Activated CD4-positive, alpha-beta T cell treated with anti-CD3 and anti-CD28 coated beads, Interleukin-2, amount 50 U/mL, for 1 hour (primary cell): ENCODE data around the gene IFITM2.
"Not testable (repeated sequence)": the region's sequence is repeated elsewhere in the genome, so short reads cannot be mapped to it uniquely, and the experiment has no call there.

Source experiments
- DNase-seq: peaks from one replicate; pipeline ENCODE4 v3.0.0-alpha.2; 2020

IFITM2 gene

GRCh38 chr11:327581-327923, 19.9 kb downstream of the IFITM2 start:
- no peak for DNase-seq

DNA sequence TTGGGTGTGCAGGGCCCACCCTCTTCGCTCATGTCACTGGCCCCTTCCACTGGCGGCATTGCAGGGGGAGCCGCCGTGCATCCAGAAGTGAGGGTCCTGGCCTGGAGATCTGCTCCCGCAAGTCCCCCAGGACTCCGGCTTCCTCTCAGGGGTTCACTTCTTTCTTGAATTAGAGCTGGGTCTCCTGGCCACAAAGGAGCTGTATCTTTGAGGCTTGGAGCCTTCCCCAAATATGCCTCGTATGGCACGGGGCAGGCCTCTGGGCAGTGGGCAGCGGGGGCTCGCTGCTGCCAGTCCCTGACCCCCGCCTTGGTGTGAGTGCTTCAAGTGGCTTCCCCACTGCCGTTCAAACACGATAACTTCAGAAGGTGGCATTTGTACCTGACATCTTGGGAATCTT, 20.4 kb downstream of the IFITM2 start:
- DNase-seq = no peak

DNA sequence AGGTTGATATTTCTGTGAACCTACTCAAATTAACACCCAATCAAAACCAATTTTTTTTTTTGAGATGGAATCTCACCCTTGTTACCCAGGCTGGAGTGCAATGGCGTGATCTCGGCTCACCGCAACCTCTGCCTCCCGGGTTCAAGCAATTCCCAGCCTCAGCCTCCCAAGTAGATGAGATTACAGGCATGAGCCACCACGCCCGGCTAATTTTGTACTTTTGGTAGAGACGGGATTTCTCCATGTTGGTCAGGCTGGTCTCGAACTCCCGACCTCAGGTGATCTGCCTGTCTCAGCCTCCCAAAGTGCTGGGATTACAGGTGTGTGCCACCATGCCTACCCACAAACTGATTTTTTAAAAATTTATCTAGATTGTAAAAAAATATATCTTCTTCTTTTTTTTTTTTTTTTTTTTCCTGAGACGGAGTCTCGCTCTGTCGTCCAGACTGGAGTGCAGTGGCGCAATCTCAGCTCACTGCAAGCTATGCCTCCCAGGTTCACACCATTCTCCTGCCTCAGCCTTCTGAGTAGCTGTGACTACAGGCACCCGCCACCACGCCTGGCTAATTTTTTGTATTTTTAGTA, 21.0 kb downstream of the IFITM2 start:
- not testable (repeated sequence) for DNase-seq

DNA sequence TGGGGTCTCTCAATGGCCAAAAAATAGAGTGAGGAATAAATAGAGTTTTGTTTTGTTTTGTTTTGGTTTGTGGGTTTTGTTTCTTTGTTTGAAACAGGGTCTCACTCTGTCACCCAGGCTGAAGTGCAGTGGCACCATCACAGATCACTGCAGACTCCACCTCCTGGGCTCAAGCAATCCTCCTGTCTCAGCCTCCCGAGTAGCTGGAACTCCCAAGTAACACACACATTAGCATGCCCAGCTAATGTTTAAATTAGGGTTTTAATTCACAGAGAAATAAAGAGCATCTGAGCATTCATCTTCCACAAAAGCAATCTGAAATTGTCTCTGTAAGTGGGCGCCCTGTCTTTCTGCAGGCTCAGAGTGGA, 22.3 kb downstream of the IFITM2 start:
- no peak for DNase-seq

- DNase-seq = no peak
Observed at GRCh38 chr11:330307-330693, 22.7 kb downstream of the IFITM2 start.

- no peak for DNase-seq
Observed at GRCh38 chr11:330694-331357, 23.2 kb downstream of the IFITM2 start.

GRCh38 chr11:331358-332060, 23.9 kb downstream of the IFITM2 start:
- no peak for DNase-seq

DNA sequence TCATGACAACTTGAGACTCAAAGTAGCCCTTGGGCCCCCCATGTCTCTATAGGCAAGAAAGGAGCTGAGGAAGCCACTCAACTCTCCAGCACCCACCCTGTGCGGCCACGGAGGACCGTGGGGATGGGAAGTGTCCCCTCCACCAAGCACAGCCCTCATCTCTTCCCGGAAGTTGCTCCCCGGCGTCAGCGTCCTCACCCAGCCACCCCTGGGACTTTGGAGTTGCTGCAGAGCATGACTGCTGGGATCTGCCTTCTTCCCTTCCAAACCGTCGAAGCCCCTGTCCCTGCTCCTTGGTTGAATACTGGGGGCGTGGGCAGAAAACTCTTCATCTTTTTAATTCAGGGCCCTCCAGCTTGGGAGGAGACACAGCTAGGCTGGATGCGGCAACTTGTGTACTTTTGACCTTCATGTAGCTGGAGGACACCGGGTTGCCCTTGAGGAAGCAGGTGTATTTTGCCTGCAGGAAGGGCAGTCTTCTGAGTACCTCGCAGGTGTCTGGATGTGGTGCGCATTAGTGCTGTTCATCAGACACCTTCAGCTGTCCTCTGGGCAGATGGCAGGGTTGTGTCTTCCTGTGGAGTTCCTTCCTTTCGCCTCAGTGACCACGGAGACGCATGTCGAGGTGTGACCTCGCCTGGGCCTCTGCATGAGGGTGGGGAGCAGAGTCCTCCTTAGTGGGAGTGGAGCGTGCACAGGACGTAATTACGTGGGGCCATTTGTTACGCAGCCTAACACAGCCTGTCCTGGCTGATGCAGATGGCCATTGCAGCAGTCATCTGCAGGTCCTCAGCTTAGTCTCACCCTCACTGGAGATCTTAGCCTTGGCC, 25.2 kb downstream of the IFITM2 start:
- no peak for DNase-seq

- DNase-seq = not testable (repeated sequence)
Observed at GRCh38 chr11:333616-334263, 26.1 kb downstream of the IFITM2 start.

DNA sequence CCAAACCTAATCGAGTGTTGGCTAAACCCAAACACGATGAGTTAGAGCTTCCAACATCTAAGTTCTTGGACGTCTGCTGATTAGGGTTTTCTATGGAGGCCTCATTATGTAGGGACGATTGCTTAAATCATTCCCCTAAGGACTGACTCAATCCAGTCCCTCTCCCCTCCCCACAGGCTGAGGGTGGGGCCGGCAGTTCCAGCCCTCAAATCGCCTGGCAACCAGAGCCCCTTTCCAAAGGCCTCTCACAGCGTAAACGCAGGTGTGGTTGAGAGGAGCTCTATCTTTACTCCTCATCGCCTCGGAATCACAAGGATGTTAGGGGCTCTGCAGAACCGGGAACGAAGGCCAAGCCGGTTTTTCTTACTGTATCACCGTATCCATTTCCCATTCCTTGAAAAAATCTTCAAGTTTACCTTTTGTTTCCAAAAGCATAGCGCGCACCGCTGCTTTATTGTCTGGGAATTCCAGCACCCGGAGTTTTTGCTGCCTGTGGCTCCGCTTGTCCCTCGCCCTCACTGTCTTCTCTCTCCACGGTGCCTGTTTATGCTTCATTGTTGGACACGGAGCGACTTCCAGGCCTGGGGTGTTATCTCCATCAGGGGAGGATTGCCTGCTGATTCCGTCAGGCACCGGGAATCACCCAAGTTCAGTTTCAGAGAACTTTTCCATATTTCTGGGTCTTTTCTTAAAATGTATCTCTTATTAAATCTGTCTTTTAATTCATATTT, 26.8 kb downstream of the IFITM2 start:
- no peak for DNase-seq

GRCh38 chr11:335779-336658, 28.4 kb downstream of the IFITM2 start:
- no peak for DNase-seq

GRCh38 chr11:336659-337198, 29.1 kb downstream of the IFITM2 start:
- DNase-seq = no peak

DNA sequence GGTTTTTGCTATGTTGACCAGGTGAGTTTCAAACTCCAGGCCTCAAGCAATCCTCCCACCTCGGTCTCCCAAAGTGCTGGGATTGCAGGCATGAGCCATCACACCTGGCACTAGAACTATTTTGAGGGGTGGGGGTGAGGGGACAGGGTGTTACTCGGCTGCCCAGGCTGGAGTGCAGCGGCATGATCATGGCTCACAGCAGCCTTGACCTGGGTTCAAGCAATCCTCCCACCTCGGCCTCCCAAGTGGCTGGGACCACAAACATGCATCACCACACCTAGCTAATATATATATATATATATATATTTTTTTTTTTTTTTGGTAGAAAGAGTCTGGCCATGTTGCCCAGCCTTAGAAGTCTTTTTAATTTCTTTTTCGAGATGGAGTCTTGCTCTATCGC, 30.1 kb downstream of the IFITM2 start:
- DNase-seq = no peak

GRCh38 chr11:339963-340362, 32.3 kb downstream of the IFITM2 start:
- no peak for DNase-seq

- no peak for DNase-seq
Observed at GRCh38 chr11:340539-341512, 33.2 kb downstream of the IFITM2 start.

GRCh38 chr11:342328-342727, 34.7 kb downstream of the IFITM2 start:
- no peak for DNase-seq

DNA sequence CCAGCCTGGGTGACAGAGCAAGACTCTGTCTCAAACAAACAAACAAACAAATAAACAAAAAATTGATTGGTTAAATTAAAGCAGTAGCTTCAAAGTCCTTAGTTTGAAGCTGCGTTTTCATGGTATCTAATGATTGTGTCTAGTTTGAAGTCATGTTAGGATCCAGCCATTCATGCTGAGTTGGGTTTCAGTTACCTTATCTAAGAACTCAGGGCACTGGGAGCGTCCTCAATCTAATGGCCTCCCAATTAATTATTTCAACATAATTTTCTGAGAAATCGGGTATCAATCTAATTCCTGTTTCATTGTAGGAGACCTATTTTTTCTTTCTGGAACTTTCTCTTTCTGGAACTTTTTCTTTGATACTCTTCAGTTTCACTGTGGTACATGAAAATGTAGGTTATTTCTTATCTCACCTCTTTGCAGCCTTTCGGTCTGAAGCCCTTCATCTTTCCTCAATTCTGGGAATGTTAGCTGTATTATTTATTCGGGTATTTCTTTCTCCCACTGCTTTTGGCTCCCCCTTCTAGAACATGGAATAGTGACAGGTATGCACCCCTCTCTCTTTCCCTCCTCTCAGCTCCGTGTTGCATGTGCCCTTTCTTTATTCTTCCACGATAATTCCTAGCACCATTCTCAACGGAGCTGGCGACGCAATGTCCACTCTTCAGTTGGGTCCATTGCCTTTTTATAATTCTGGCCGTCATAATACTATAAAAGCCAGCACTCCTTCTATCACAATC, 37.4 kb downstream of the IFITM2 start:
- DNase-seq = no peak

DNA sequence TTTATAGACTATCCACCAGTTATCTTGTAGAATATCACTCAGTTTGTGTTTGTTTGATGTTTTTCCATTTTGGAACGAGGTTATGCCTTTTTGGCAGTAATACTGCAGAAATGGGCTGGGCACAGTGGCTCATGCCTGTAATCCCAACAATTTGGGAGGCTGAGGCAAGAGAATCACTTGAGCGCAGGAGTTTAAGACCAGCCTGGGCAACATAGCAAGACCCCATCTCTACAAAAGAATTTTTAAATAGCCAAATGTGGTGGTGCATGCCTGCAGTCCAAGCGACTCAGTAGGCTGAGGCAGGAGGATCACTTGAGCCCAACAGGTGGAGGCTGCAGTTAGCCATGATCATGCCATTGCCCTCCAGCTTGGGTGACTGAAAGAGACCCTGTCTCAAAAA, 38.9 kb downstream of the IFITM2 start:
- DNase-seq = no peak
